ENCODE data around the gene CXCL10.

The CXCL10 gene

DNA sequence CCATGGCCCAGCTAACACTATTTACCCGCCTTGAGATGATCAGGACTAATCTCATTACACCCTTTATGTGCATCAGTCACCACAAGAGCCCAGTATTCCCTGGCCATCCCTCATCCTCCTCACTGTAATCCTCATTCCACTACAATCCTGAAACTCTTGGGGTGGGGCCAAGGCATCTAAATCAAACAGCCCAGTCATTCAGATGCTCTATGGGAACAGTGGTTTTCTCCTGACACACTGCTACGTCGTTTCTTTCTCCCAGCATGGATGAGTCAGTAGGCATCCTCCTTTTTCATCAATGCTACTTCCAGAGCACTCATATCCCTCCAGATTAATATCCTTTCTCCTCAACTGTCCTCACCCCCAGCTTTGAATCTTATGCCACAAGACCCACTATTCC lies 38.2 kb downstream of the CXCL10 start:
- DNase-seq, result peak; percentile 16

DNA sequence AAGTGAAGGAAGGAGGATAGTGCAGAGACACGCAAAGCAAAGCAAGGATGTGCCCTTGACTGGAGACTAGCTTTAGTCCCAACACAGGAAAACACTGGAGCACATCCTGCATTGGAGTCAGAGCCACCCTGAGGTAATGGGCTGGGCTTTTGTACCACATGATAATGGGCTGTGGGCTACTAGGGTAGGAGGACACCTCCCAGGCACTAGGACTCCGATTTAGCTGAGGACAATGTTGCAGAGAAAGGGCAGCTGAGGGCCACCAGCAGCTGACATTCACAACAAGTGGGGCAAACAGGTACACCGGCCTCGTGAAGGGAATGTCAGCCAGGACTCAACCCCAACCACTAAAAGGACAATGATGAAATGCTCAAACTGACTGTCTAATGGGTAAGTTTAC lies 42.7 kb downstream of the CXCL10 start:
- no peak for DNase-seq

DNA sequence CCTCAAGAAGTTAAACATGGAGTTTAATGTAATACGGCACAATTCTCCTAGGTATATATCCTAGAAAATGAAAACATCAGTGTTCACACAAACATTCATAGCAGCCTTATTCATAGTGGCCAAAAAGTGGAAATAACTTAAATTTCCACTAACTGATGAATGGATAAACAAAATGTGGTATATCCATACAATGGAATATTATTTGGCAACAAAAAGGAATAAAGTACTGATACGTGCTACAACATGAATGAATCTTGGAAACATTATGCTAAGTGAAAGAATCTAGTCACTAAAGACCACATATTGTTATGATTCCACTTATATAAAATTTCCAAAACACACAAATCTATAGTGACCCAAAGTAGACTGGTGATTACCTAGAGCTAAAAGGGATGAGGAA lies 47.1 kb downstream of the CXCL10 start:
- DNase-seq, result no peak

DNA sequence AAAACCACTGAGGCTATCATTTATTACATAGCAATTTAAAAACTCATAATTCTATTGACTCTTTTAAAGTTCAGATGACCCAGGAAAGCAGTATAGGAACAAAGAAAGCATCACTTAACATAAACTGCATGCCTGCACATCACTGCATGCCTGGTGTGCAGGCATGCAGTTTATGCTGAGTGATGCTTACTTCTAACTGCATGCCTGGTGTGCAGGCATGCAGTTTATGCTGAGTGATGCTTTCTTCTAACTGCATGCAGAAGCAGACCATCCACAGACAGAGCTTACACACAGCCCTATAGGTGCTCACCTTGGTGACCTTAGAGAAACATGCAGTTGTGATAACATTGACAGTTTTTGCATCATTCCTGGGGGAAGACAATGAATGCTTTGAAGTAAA lies 49.5 kb downstream of the CXCL10 start:
- no peak for DNase-seq
